ENCODE measurements around the gene AEN.

Gene AEN

DNA sequence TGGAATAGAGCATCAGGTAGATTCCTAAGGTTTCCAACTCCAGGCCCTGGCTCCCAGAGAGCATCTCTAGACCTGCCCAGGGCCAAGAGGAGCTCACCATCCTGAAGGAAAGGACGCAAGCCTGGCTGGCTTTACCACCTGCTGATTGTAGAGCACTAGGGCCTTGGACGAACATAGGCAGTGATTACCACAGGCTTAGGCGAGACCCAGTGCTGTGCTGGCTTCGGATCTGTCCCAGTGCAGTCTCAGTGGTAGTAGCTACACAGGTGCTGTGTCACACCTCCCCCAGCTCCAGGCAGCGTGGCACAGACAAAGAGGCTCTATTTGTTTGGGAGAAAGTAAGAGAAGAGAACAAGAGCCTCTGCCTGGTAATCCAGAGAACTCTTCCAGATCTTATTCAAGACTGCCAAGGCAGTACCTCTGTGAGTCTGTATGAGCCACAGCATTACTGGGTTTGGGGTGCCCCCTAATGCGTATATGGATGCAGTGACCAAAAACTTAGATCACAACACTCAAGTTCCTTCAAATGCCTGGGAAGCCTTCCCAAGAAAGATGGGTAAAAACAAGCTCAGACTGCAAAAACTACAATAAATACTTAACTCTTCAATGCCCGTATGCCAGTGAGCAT is 43.1 kb downstream of the AEN start:
- no peak for DNase-seq (ENCODE audit: low read depth, low spot score)

DNA sequence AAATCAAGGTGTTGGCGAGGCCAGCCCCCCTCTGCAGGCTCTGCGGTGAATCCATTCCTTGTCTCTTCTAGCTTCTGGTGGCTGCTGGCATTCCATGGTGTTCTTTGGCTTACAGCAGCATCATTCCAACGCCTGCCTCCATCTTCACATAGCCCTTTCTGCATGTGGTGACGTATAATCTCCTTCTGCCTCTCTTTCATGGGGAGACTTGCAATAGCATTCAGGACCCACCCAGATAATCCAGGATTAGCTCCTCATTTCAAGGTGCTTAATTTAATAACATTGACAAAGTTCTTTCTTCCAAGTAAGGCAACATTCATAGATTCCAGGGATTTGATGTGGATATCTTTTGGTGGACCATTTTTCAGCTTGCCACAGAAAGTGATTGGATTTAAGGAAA is 53.5 kb downstream of the AEN start:
- DNase-seq (ENCODE audit: low read depth, low spot score) = no peak

DNA sequence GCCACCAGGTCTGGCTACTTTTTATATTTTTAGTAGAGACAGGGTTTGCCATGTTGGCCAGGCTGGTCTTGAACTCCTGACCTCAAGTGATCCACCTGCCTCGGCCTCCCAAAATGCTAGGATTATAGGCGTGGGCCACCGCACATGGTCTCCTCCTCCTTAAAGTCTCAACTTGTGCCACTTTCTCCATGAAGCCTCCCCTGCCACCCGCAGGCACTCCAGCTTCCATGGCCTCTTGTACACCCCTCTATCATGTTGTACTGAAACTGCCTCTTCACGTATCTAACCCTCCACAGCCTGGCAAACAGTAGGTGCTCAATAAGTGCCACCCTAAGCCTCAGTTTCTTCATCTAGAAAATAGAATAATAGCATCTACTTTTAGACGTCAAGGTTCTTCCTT is 57.6 kb downstream of the AEN start:
- DNase-seq (ENCODE audit: low read depth, low spot score) = no peak

GRCh38 chr15:88680241-88681001 is 59.3 kb downstream of the AEN start:
- no peak for DNase-seq (ENCODE audit: low read depth, low spot score)

- no peak for DNase-seq (ENCODE audit: low read depth, low spot score)
These were observed 60.6 kb downstream of the AEN start for GRCh38 chr15:88681610-88682221.

Data from brain pericyte (primary cell).